ENCODE measurements around the gene NHSL2.

The NHSL2 gene

DNA sequence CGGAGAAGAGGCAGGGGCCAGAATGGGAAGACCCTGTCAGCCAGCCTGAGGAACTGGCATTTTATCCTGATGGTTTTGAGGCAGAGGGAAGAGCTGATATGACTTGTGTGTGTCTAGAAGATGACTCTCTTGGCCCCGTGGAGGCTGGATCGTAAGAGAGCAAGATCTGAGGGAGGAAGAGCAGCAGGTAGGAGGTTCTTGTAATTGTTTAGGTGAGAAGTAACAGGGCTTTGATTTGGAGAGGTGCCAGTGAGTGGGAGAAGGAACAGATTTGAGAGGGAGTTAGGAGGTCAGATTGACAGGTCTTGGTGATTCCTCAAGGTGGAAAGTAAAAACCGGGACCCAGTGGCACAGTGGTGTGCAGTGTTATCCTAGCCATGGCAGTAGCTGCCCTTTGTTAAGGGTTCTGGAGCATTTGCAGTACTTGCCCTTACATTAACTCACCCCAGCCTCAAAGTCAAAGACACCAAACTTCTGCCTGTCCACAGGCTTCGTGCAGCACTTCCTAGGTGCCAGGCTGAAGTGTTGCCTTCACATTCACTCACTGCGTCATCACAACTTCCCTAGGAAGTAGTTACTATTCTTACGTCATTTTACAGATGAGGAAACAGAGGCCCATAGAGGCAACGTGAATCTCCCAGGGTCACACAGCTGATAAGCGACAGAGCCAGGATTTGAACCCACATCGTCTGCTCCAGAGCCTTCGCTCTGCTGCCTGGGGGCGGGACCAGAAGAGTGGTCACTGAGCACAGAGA lies 197.4 kb downstream of the NHSL2 start:
- no peak for DNase-seq (ENCODE audit: low read depth in 3 of 3)

DNA sequence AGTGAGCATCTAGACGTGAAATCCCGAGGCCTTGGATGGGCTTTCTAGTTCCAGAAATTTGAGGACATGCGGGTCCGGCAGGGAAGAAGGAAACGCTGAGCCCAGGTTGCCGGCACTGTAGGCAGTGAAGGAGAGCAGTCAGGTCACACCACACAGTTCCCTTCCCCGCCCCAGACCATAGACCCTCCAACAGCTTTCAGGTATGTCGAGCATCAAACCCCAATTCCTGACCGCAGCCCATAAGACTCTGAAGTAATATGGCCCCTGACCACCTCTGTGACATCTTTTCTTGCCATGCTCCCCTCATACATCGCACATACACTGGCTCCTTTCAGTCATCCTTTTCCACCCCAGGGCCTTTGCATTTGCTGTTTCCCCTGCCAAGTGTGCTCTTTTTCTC lies 198.0 kb downstream of the NHSL2 start:
- no peak for DNase-seq (ENCODE audit: low read depth in 3 of 3)

DNA sequence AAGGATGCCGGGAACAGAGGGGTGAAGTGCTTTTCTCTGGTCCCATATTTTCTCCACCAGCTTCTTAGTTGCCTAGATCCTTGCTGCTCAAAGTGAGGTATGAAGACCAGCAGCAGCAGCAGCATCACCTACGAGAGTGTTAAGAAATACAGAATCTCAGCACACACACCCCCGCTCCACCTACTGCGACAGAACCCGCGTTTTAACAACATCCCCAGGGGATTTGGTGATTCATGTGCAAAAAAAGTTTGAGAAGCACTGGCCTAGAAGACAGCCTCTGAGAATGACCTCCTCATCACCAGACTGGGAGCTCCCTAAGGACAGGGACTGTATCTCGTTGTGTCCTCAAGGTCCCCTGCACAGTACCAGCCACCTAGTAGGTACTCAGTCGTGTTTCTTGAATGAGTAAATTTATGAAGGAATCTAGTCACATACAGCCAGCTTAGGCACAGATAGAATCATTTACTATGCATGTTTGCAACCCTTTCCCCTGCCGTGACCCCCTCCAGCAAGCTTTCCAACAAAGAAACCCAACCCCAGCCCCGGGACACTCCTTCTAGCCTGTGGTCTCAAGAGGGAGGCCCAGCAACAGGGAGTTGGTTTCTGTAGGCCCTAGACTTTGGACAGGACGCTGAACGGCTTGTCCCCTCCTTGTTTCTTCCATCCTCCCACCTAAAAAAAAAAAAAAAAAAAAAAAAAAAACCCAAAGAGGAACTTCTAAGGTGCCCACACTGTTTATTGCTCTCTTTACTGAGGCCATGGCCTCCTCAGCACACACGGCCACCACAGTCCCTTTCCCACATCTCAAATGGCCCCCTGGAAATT lies 199.6 kb downstream of the NHSL2 start:
- DNase-seq (ENCODE audit: low read depth in 3 of 3) = no peak

DNA sequence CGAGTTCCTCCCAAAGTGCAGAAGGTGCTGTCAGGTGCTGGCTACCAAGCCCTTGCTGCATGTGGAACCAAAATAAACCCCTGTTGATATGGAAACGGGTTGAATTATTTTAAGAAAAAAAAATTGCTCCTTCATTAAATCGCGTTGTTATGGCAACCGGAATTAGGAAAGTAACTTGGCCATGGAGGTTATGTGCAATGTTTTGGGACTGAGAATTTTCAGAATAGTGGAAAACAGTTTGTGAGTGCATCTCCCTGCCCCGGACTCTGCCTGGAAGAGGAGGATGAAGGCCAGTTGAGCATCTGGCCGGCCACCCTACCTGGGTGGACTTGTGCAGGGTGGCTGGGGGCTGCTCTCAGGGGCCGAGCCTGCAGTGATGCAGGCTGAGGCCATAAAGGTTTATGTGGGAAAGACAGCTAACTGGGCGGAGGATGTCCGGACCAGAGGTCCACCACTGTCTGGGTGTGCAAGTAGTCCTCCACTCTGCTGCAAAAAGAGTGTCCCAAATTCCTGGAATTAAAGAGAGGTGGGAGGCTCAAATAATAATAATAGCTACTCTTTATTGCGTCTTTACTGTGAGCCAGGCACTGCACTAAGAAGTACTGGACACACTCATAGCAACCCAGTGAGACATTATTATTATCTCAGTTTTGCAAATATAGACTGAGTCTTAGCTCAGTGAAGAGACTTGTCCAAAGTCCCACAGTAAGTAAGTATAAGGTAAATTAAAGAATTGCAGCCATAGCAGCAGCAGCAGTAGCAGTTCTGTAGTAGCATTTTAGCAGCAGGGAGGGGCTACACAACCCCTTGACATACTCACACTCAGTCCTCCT lies 200.4 kb downstream of the NHSL2 start:
- DNase-seq (ENCODE audit: low read depth in 3 of 3) = no peak

DNA sequence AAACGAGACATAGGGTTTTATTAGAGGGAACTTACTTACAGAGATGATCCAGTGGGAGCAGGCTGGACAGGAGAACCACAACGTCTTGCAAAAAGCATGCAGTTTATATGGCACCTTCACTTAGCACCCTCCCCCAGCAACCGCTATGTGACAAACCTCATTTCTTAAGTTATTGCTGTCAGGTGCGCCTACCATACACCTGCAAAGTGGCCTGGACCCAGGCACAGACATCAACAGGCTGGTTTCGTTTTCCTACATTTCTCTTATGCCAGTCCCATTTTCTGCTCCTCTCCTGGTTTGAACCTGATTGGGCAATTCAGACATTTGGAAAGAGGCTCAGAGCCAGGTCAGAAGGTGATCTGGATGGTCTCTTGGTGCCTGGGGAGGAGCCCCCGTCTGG lies 202.8 kb downstream of the NHSL2 start:
- DNase-seq (ENCODE audit: low read depth in 3 of 3) = no peak

DNA sequence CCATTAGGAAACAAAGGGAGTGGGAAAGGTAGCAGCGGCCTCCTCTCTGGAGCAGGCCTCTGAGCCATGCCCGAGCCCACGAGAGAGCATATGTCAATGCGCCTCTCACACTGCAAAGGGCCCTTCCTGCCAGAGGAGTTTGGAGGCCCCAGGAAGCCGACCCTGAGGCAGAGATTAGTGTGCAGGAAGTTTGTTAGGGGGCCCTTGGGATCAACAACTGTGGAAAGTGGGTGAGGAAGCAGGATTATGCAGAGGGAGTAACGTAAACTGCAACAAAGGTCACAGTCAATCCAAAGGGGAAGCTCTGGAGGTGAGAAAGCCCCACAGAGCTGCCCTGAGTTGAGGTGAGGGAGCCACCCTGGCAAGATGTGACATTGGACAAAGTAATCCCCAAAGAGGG lies 203.7 kb downstream of the NHSL2 start:
- no peak for DNase-seq (ENCODE audit: low read depth in 3 of 3)

DNA sequence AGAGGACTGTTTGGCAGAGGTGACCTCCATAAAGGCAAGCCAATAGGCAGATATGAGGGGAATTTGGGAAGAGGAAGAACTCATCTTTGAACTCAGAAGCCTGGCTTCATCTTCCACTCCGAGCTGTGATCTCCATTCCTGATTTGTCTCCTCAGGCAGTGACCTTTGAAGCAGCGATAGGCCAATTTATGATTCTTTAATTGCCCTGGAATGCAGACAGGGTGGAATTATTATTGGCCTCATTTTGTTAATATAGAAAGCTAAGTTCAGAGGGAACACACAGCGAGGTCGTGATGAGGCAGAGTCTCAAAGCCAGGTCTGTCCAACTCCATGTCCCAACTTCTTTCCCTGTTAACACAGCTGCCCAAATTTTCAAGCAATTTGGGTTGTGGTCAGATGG lies 204.2 kb downstream of the NHSL2 start:
- no peak for DNase-seq (ENCODE audit: low read depth in 3 of 3)

DNA sequence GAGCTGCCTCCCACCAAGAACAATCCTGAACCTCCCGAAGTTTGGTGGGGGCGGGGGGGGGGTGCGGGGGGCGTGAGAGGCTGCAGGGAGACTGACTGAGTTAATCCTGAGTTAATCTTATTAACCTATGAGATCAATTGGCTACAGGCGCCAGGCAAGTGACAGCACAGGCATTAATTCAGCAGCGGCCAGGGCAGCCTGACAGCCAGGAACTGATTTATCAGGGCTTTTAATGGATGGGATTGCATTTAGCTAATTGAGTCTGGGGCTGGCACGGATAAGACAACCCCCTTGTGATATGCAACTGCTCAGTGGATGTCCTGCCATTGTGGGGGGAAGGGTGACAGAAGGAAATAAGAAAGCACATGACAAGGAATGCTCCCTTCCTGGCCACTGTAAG lies 204.7 kb downstream of the NHSL2 start:
- no peak for DNase-seq (ENCODE audit: low read depth in 3 of 3)

DNA sequence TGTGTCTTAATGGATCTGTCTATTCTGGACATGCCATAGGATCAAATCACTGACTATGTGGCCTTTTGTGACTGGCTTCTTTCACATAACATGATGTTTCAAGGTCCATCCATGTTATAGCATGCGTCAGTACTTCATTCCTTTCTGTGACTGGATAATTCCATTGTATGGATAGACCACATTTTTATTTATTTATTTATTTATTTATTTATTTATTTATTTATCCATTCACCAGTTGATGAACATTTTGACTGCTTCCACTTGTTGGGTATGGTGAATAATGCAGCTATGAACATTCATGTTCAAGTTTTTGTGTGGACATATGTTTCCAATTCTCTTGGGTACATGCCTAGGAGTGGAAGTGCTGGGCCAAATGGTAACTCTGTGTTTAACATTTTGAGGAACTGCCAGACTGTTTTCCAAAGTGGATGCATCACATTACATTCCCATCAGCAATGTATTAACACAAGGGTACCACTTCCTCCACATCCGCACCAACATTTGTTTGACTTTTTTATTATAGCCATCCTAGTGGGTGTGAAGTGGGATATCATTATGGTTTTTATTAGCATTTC lies 207.1 kb downstream of the NHSL2 start:
- no peak for DNase-seq (ENCODE audit: low read depth in 3 of 3)

DNA sequence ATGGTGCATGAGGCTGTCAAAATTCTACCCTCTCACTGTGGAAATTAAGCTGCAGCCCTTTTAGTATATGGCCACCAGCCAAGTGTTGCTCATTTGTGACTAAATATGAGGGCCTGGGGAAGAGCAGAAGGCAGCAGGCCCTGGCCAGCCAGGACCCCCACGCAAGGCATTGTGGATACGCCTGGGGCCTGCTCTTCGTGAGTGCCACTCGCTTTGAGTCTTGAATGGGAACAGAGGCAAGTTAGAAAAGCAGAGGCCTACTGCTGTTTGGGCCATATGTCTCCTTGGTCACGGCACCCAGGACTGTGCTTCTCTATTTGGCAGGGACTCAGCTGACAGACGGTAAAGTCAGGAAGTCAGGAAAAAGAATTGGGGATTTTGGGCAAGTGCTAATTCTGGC lies 210.2 kb downstream of the NHSL2 start:
- no peak for DNase-seq (ENCODE audit: low read depth in 3 of 3)

DNA sequence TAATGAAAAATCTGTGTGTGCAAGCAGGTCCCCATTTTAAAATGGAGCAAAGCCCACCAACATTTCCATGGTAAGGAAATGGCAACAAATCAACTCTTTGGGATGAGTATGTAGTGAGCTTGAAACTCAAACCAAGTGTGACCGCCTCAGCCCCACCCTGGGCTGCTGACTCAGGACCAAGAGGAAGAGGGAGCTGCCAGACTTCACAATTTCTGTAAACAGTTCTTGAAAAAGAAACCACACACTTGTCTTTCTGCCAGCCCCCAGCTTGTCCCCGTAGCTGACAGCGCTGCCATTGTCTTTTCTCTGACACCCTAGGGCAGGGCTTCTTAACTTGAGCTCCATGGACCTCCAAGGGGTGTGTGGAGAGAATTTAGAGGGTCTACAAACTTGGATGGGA lies 210.7 kb downstream of the NHSL2 start:
- DNase-seq (ENCODE audit: low read depth in 3 of 3) = peak in 1 of 3 experiments; percentile 22

DNA sequence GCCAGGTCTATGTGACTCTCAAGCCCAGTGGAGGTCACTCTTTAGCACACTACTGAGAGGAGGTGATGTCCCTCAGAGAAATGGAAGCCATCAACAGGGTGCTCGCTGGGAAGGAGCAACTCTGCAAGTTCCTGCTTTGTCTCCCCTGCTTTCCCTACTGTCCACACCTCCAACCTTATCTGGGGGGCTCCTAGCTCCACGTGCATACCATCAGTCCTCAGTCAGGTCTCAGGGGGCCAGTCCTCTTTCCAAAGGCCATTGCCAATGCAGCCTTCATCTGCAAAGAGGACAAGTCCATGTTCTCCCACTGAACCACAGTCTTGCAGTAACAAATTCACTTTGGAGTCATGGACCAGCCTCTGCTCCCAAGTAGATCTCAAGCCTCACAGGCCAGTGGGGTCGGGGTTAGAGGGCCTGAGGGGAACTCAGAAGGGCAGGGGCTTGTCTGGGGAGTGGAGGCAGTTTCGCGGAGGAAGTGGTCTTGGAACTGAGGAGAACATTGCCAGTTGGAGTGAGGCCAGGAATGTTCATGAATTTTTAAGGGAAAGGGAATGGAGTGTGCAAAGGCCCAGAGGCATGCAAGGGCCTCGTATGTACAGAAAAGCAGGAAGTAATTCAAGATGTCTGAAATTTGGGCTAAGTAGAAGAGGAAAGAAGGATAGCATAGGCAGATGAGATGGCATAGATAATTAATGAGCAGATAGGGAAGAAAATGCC lies 212.1 kb downstream of the NHSL2 start:
- no peak for DNase-seq (ENCODE audit: low read depth in 3 of 3)

DNA sequence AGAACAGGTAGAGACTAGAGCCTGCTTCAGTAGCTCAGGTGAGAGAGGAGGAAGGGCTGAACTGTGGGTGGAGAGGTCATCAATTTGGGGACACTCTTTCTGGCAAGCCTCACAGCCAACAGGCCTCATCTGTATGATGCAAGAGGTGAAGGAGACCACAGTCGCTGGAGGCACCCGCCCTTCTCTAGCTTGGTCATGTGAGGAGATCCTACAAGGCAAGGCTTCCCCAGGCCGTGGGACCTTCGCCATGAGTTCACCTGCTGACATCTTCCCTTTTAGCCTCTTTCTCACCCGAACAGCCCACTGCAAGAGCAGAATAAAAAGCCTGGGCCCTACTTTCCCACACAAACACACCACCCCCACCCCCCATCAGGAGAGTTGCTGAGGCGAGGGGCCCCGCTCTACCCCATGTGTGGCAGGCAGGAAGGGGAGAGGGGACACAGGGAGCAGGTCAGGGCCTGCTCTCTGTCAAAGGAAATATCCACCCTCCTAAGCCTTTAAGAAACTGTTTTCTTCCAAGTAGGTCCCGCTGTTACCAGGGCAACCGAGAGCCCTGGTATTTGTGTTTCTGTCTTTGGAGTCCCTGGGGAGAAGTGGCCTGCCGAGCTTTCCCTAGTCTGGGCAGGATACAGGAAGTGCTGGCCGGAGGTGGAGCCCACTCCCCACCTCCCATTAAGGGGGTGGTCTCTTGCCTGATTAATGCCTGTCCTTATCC lies 213.0 kb downstream of the NHSL2 start:
- no peak for DNase-seq (ENCODE audit: low read depth in 3 of 3)

DNA sequence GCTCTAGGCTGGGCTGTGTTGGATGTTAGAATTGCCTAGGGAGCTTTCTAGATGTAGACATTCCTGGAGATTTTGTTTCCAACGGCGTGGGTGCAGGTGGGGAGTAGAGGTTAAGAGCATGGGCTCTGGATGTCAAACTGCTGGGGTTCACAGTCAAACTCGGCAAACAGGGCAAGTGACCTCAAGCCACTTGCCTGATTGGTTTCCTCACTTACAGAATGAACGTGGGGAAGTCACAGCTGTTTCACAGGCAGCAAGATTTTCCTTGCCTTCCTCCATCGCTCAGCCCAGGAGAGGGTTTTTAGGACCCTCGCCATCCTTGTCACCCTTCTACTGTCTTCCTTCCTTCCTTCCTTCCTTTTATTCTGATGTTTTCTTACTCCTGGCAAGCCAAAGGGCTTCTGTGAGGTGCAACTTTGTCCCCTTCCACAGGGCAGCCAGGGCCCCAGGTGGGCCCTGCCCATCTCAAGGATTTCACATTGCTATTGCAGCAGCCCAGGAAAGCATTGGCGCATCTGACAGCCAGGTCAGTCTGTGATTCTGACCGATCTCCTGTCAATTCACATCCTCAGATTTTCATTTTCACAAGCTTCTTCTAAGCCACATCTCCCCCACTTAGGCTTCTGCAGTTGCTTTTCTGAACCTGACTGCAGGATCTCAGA lies 214.0 kb downstream of the NHSL2 start:
- no peak for DNase-seq (ENCODE audit: low read depth in 3 of 3)

DNA sequence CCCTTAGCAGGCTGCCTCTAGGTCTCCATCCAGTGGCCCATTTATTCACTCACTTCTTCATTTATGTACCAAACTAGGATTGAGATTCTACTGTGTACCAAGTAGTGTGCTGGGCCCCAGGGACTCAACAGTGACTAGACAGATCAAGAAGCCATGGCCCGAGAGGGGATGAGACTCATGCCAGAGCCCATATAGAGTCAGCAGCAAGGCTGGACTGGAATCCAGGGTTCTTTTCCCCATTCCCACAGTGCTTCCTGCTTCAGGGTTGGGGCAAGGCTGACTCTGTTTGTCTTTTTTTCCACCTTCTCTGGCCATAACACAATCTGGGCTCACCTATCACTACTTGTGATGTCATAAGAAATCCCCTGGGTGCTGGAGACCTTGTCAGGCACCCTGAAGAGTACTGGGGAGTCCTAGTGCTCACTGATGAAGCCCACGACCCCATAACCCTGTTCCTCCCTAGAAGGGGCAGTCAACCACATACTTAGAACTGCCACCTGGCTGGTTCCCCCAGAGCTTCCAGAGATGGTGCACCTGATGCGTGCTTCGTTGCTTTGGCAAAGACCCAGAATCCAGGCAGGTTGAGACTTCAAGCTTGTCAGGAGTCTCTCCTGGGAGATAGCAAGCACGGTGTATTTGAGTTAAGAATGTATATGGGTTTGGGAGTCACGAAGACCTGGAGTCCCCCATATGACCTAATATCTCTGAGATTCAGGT lies 214.8 kb downstream of the NHSL2 start:
- no peak for DNase-seq (ENCODE audit: low read depth in 3 of 3)

DNA sequence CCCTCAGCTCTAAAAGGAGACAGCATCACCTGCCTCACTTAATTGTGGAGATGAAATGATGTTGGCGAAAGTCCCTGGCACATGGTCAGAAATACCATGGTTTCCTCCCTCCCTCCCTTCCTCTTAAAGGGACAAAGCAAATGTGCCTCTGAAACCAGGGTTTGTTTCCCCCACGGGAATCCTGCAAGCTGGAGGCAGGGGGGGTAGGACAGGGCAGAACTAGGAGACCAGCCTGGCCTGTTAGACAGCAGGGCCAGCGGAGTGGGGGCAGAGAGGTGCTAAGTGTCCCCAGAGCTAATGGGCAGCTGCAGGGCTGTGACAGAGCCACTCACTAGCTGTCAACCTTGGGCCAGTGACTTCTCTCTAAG lies 215.4 kb downstream of the NHSL2 start:
- DNase-seq (ENCODE audit: low read depth in 3 of 3) = no peak

DNA sequence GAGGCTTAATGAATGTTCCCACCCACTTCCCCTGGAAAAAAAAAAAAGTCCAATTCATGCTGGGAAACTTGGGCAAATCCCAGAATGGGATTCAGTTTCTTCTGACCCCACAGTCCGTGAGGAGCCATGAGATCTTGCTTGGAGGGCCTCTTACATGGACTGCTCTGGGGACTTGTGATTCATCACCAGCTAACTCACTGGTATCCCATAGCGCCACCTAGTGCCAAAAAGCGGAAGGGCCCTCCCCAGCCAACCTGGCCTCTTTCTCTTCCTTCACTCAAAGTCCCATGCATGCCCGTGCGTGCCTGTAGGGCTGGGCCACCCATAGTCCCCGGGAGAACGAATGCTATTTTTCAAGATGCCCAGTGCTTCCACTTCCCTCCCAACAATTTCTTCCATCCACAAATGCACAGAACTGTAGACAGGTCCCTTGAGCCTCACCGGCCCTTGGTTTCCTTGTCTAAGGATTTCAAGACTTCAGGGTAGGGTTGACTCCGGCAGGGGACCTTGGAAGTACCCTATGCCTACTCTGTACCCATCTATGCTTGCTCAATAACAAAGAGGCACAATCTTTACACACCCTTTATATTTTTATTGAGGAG lies 216.0 kb downstream of the NHSL2 start:
- DNase-seq (ENCODE audit: low read depth in 3 of 3) = peak; percentile 54 to 79 (median 69)

DNA sequence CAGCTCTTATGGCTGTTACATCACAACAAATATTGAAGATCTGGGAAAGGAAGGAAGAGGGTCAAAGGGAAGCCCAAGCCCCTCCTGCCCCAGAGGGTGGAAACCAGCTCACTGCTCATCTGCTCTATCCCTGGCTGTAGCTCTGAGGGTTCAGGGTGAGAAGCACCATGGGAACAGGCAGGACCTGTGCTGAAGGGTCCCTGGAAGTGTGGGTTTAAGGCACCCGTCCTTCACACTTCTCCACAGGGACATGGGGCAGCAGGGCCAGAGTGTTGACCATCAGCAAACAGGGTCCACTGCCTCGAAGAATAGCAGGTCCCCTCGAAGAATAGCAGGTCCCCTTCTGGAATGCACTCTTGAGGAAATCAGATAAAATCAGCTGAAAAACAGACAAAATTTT lies 216.7 kb downstream of the NHSL2 start:
- no peak for DNase-seq (ENCODE audit: low read depth in 3 of 3)

DNA sequence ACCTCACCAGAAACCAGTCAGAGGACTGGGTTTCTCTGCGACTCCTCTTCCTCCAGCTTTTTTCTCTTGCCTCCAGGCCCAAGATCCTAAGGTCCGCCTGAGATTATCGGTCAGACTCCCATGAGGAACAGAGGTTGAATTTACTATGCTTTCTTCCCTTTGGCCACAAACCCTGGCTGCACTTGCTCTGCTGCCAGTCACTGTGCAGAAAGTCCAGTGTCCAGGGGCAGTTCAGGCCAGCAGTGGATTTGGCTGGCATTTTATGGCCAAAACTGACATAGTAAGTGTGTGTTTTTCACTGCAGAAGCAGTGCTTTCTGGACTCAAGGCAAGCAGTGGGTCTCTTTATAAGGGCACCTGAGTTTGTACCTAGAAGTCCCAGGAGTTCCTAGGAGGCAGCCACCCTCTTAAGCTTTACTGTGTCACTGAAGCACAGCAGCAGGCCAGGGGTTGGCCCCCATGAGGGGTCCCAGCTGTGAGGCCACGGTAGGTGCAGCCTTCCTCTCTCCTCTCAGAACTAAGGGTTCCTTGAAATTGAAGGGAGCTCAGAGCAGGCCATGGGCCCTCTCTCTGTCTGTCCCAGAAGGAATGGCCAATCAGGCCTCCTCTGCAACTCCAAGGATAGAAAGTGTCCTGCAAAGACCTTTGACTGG lies 217.7 kb downstream of the NHSL2 start:
- DNase-seq (ENCODE audit: low read depth in 3 of 3) = no peak
